A549 (cell line): Measurements from ENCODE around the gene PERM1. TPM values are rescaled to one million over a fixed set of nuclear protein-coding genes. Genes with fewer than 3 reads are reported as not detected.

Experiments used
- ATAC-seq, 2 experiments: fragments of 200-7000 bp in 1 of 2; fragments of >200 bp in 1 of 2; cut with Nextera tagmentation in 1 of 2; cut with Tn5 transposase in 1 of 2; 3 replicates each; pipeline versions ENCODE4 v1.8.0 to v1.9.1; 2018 to 2020; ENCODE audit warnings: mild to moderate bottlenecking in 1 of 2, moderate library complexity in 1 of 2
- CTCF ChIA-PET: fragments of 300-600 bp; sonication (Branson Sonifier 250); formaldehyde crosslinking; extraction: SDS; loops from one replicate; lab custom pipeline; 2021; ENCODE audit warnings: antibody characterized with exemption, inconsistent platforms; lab: Yijun Ruan, JAX
- POLR2A ChIA-PET: fragments of 350-600 bp; formaldehyde crosslinking; extraction: SDS; loops from one replicate; lab custom pipeline; 2021; ENCODE audit warnings: antibody characterized with exemption, inconsistent platforms; lab: Yijun Ruan, JAX
- DNase-seq, 2 experiments: peaks; one replicate each; pipeline versions ENCODE4 v3.0.0 to v3.0.0-alpha.2; 2011 to 2016; ENCODE audit warnings: low read depth in 1 of 2, low spot score in 1 of 2
- FAIRE-seq: peaks from 2 replicates; lab custom pipeline; 2011; peaks lifted over from hg19 to GRCh38; lab: Jason Lieb, UNC
- H3K27ac ChIP-seq, 2 experiments: fragments of >200 bp; sonication (Bioruptor Twin); formaldehyde crosslinking; 3 replicates each; pipeline ENCODE4 v1.5.1; 2016 to 2017
- H3K4me1 ChIP-seq: fragments of >200 bp; sonication (Bioruptor Twin); formaldehyde crosslinking; 3 replicates; pipeline ENCODE4 v1.6.1; 2016
- H3K4me2 ChIP-seq: fragments of >200 bp; sonication (Bioruptor Twin); formaldehyde crosslinking; 3 replicates; pipeline ENCODE4 v1.6.1; 2016
- H3K4me3 ChIP-seq: fragments of >200 bp; sonication (Bioruptor Twin); formaldehyde crosslinking; 3 replicates; pipeline ENCODE4 v1.5.1; 2016
- H3K9me3 ChIP-seq: fragments of >200 bp; sonication (Bioruptor Twin); formaldehyde crosslinking; 3 replicates; pipeline ENCODE4 v1.6.1; 2016
- BCL3 ChIP-seq: fragments of >200 bp; sonication (Bioruptor Twin); formaldehyde crosslinking; IDR thresholded peaks from 3 replicates; pipeline ENCODE4 v1.6.1; 2016
- CBX8 ChIP-seq: fragments of 200-600 bp; sonication (generic); IDR thresholded peaks from 2 replicates; pipeline ENCODE4 v1.6.1; 2016
- CEBPB ChIP-seq, 2 experiments: fragments of >200 bp in 1 of 2; sonication (Bioruptor Twin) in 1 of 2; formaldehyde crosslinking in 1 of 2; IDR thresholded peaks; 2 replicates each; pipeline ENCODE4 v1.6.1; 2012 to 2016
- CTCF ChIP-seq: fragments of >200 bp; sonication (Bioruptor Twin); formaldehyde crosslinking; IDR thresholded peaks from 3 replicates; pipeline ENCODE4 v1.5.1; 2016
- ELK1 ChIP-seq: fragments of 150-350 bp; IDR thresholded peaks from 2 replicates; pipeline ENCODE4 v1.6.1; 2014; ENCODE audit warnings: low read depth, mild to moderate bottlenecking, low read length
- EP300 ChIP-seq, 2 experiments: fragments of >200 bp; sonication (Bioruptor Twin); formaldehyde crosslinking; IDR thresholded peaks; 2 replicates in 1 of 2; 3 replicates in 1 of 2; pipeline ENCODE4 v1.6.1; 2016 to 2017
- ESRRA ChIP-seq: fragments of 150-350 bp; IDR thresholded peaks from 2 replicates; pipeline ENCODE4 v1.6.1; 2014; ENCODE audit warnings: mild to moderate bottlenecking, low read length, borderline replicate concordance
- HES2 ChIP-seq: fragments of >200 bp; sonication (Bioruptor Twin); formaldehyde crosslinking; IDR thresholded peaks from 2 replicates; pipeline ENCODE4 v1.6.1; 2016
- HMGXB4 ChIP-seq: fragments of 250-450 bp; sonication (Bioruptor Pico); IDR thresholded peaks from 2 replicates; pipeline ENCODE4 v1.5.0; 2021; ENCODE audit warnings: mild to moderate bottlenecking, moderate library complexity, borderline replicate concordance
- HOXB13 ChIP-seq: fragments of 250-450 bp; sonication (Bioruptor Pico); IDR thresholded peaks from 2 replicates; pipeline ENCODE4 v1.5.0; 2020; ENCODE audit warnings: low read depth, mild to moderate bottlenecking, moderate library complexity
- HOXB5 ChIP-seq: fragments of 250-450 bp; sonication (Bioruptor Pico); IDR thresholded peaks from 2 replicates; pipeline ENCODE4 v1.5.0; 2020; ENCODE audit warnings: mild to moderate bottlenecking, moderate library complexity
- JUNB ChIP-seq: fragments of >200 bp; sonication (Bioruptor Twin); formaldehyde crosslinking; IDR thresholded peaks from 2 replicates; pipeline ENCODE4 v1.6.1; 2016
- KDM1A ChIP-seq: fragments of 200-600 bp; sonication (generic); IDR thresholded peaks from 2 replicates; pipeline ENCODE4 v1.6.1; 2016; ENCODE audit warnings: low read depth, mild to moderate bottlenecking
- MYC ChIP-seq: IDR thresholded peaks from 2 replicates; pipeline ENCODE4 v1.6.1; 2012; ENCODE audit warnings: mild to moderate bottlenecking, inconsistent platforms, low read length, improper control_type of control experiment, borderline replicate concordance
- PHF8 ChIP-seq: fragments of 200-600 bp; sonication (generic); IDR thresholded peaks from 2 replicates; pipeline ENCODE4 v1.6.1; 2016; ENCODE audit warnings: low read depth, mild to moderate bottlenecking, antibody characterized with exemption, moderate library complexity, borderline replicate concordance
- POLR2A ChIP-seq: IDR thresholded peaks from 2 replicates; pipeline ENCODE4 v1.6.1; 2012; ENCODE audit warnings: mild to moderate bottlenecking, low read length
- RAD21 ChIP-seq, 2 experiments: fragments of >200 bp in 1 of 2; sonication (Bioruptor Twin) in 1 of 2; formaldehyde crosslinking in 1 of 2; IDR thresholded peaks in 1 of 2; conservative IDR thresholded peaks in 1 of 2; 2 replicates in 1 of 2; 3 replicates in 1 of 2; pipeline ENCODE4 v1.6.1; 2012 to 2018; ENCODE audit warnings: inconsistent platforms in 1 of 2
- RCOR1 ChIP-seq: fragments of 150-350 bp; IDR thresholded peaks from 2 replicates; pipeline ENCODE4 v1.6.1; 2014; ENCODE audit warnings: antibody characterized with exemption, low read length, low read depth
- RFX5 ChIP-seq: fragments of 450-650 bp; IDR thresholded peaks from 2 replicates; pipeline ENCODE4 v1.7.1; 2014; ENCODE audit warnings: antibody characterized with exemption, mild to moderate bottlenecking, moderate library complexity
- RNF2 ChIP-seq: fragments of 200-600 bp; sonication (generic); IDR thresholded peaks from 2 replicates; pipeline ENCODE4 v1.6.1; 2016; ENCODE audit warnings: low read depth, mild to moderate bottlenecking, antibody characterized with exemption, moderate library complexity, borderline replicate concordance
- SMC3 ChIP-seq: fragments of >200 bp; sonication (Bioruptor Twin); formaldehyde crosslinking; IDR thresholded peaks from 3 replicates; pipeline ENCODE4 v1.6.1; 2018; ENCODE audit warnings: inconsistent platforms
- SREBF2 ChIP-seq: fragments of 450-650 bp; IDR thresholded peaks from 2 replicates; pipeline ENCODE4 v1.6.1; 2014; ENCODE audit warnings: mild to moderate bottlenecking, moderate library complexity
- USF2 ChIP-seq: fragments of 450-650 bp; IDR thresholded peaks from 2 replicates; pipeline ENCODE4 v1.6.1; 2014; ENCODE audit warnings: antibody characterized with exemption
- ZNF302 ChIP-seq: fragments of 250-450 bp; sonication (Bioruptor Pico); IDR thresholded peaks from 2 replicates; pipeline ENCODE4 v1.9.0; 2021; ENCODE audit warnings: inconsistent platforms, mild to moderate bottlenecking, moderate library complexity
- WGBS: methylation state at CpG from one replicate; pipeline ENCODE4 v1.1.6; 2017; ENCODE audit errors: missing lambda C conversion rate; 5-methylcytosine and 5-hydroxymethylcytosine counted together
- polyA plus RNA-seq, 4 experiments: library from polyadenylated mRNA; depleted of rRNA in 3 of 4; stranded (reverse); fragments of >200 nt; fragmentation: RNase III in 1 of 4; extraction: RNeasy Plus Mini Kit Qiagen cat#74134 plus additional on column Dnase treatment in 1 of 4; gene quantifications; 2 replicates in 3 of 4; 3 replicates in 1 of 4; pipeline ENCODE4 v1.2.3, GENCODE V29; 2011 to 2017

Gene PERM1
- polyA plus RNA-seq, 2 of the 4 experiments (the other 2 are of a cell fraction): 0.30 TPM; not detected in 1

DNA sequence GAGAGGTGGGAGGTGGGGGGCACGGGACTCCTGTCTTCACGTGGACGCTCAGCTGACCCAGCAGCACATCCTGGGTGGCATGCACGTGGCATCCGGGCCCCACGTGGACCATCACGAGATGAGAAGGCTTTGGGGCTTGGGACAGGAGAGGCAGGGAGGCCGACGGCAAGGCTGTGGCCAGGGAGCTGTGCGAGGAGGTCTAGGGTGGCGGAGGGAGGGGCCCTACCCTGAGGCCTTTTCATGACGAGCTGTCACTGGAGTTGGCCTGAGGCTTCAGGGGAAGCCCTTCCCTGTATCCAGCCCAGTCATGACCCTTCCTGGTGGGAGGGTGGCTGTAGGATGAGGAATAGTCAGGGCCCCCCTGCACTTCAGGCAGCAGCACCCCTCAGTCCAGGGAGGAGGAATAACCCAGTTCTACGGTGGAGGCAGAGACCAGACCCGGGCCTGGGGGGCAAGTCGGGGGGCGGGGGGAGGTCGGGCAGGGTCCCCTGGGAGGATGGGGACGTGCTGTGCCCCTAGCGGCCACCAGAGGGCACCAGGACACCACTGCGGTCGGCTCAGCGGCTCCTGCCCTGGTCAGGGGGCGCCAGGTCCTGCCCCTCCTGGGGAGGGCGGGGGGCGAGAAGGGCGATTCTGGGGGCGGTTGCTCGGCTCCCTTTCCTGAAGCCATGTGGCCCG is 2.0 kb upstream of the PERM1 start:
- Histone ChIP-seq H3K4me1 (no peaks in the 10 kb centered on the region), H3K4me3 (0 out of 3 replicates have a peak overlapping the region, but pooled peaks have one; percentile 12), H3K4me2 (peak overlapping the region; percentile 64), H3K27ac (peak overlapping the region in 1 of 2 experiments; percentile 68; a peak in 3 of 6 replicates), H3K9me3 (no peaks in the 10 kb centered on the region)
- peak; percentile 64 to 79; a peak in 5 of 6 replicates for ATAC-seq
- CTCF ChIA-PET: interaction anchor here (0.6 to 7.6 kb wide), 34 partner anchors 8 to 386 kb away, joined by 3 to 126 read pairs (median 4); partner anchors contain the start of genes HES4 and ISG15
- 29% methylated on average over 12 of the region's 29 CpGs for WGBS
- POLR2A ChIA-PET: no interaction called here
- DNase-seq: no peak
- no peak for FAIRE-seq
- TF ChIP-seq JUNB: no peak
- TF ChIP-seq SMC3: peak; percentile 85
- no peak for TF ChIP-seq PHF8
- no peak for TF ChIP-seq EP300 (IDR thresholded peaks at IDR 0.05)
- no peak for TF ChIP-seq USF2
- no peak for TF ChIP-seq ESRRA
- no peak for TF ChIP-seq HOXB5 (CRISPR knock-in tag)
- peak; percentile 74 to 92 for TF ChIP-seq RAD21 (conservative IDR thresholded peaks at IDR 0.05 in 1 of 2, IDR thresholded peaks at IDR 0.05 in 1 of 2)
- TF ChIP-seq HMGXB4 (CRISPR knock-in tag): no peak
- TF ChIP-seq CTCF: peak; percentile 78
- TF ChIP-seq CEBPB (IDR thresholded peaks at IDR 0.05): no peak
- TF ChIP-seq HES2: no peak
- no peak for TF ChIP-seq BCL3
- TF ChIP-seq POLR2A: no peak
- no peak for TF ChIP-seq MYC
- no peak for TF ChIP-seq ZNF302
- no peak for TF ChIP-seq SREBF2

DNA sequence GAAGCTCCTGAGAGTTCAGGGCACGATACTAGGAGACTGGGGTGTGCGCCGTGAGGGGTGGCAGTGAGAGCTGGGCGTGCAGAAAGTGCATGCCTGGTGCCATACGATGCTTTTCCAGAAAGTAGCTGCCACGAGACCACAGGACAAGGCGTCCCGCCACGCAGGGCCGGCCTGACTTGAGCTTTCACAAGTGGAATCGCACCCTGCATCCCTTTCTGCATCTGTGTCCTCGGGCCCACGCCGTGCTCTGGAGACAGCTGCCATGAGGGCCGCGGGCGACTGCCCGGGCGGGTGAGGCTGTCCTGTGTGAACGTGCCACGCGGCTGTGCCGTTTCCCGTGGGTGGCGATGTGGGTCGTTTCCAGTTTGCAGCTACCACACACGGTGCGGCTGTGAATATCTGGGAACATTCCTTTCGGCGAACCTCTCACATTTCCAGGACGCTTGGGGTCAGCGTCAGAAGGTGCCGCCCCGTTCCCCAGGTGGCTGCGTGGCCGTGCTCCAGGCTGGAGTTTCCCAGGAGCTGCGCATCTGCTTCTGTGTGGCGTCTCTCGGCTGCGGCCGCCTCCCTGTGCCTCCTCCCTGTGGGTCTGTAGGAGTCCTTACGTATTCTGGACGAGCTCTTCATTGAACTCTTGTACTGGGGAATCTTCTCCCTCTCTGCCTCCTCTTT is 1.0 kb upstream of the PERM1 start:
- Histone ChIP-seq H3K4me2 (no peak overlapping the region), H3K4me3 (no peak overlapping the region), H3K4me1 (no peaks in the 10 kb centered on the region), H3K27ac (no peak overlapping the region), H3K9me3 (no peaks in the 10 kb centered on the region)
- TF ChIP-seq RCOR1 (no peak), SREBF2 (no peak), HOXB13 (no peak), RNF2 (no peak), ZNF302 (no peak), MYC (no peak), RFX5 (no peak), ELK1 (no peak), CBX8 (no peak), KDM1A (no peak)
- ATAC-seq (no peak), DNase-seq (no peak), FAIRE-seq (no peak)
- POLR2A ChIA-PET: no interaction called here
- CTCF ChIA-PET: interaction anchor here (0.8 to 7.6 kb wide), 13 partner anchors 11 to 308 kb away, joined by 3 to 126 read pairs (median 8); partner anchors contain the start of genes HES4 and ISG15
- 89% methylated on average over 27 of the region's 43 CpGs for WGBS
